GM23248 (cell line): ENCODE measurements around the gene DIAPH1.

Source experiments
- EZH2 ChIP-seq: fragments of 200-600 bp; sonication (generic); IDR thresholded peaks from 2 replicates; pipeline ENCODE4 v1.6.1; 2018; ENCODE audit warnings: antibody characterized with exemption, mild to moderate bottlenecking; ENCODE audit not compliant: insufficient read depth, poor library complexity, severe bottlenecking
- EZH2phosphoT487 ChIP-seq: fragments of 200-600 bp; sonication (generic); IDR thresholded peaks from 2 replicates; pipeline ENCODE4 v1.6.1; 2018; ENCODE audit warnings: antibody characterized with exemption, moderate library complexity, mild to moderate bottlenecking, low read depth; ENCODE audit not compliant: insufficient read depth

DNA sequence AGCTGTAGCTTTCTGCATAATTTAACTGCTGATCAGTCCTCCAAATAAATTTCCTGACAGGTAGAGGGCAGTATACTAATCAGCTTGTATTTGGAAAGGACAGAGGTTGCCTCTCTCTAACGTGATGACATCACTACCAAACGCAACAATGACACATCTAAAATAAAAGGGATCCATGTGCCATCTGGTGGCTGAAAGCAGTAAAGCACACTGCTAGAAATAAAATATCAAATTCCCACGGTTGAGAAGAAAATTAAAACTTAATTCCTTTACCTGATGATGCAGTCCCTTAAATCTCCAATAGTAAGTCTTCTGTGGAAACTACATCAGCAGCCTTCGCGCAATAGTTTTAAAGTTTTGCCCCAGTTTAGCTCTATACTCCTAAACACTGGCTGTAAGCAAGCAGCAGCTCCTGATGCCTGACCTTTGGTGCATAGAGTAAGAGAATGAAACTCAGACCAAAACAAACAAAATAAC is 54.5 kb downstream of the DIAPH1 start:
- TF ChIP-seq EZH2 (no peak), EZH2phosphoT487 (no peak)
